DOHH2 (cell line): ENCODE data around the gene NEK4.

Source experiments
- H3F3A ChIP-seq: fragments of 200-600 bp; sonication (generic), shearing (Covaris generic); 2 replicates; pipeline ENCODE4 v1.6.0; 2016; ENCODE audit warnings: antibody characterized with exemption, mild to moderate bottlenecking; ENCODE audit not compliant: control insufficient read depth, insufficient read depth
- H3K27ac ChIP-seq: fragments of 200-600 bp; sonication (generic); 2 replicates; pipeline ENCODE4 v1.5.1; 2014; ENCODE audit warnings: low read depth, mild to moderate bottlenecking, low read length, moderate library complexity
- H3K27me3 ChIP-seq: fragments of 200-600 bp; sonication (generic); 2 replicates; pipeline ENCODE4 v1.6.1; 2014; ENCODE audit warnings: mild to moderate bottlenecking, low read length, mixed read lengths; ENCODE audit not compliant: control insufficient read depth
- H3K36me3 ChIP-seq: fragments of 200-600 bp; sonication (generic); 2 replicates; pipeline ENCODE4 v1.6.1; 2014; ENCODE audit warnings: mild to moderate bottlenecking, low read length, moderate library complexity, mixed read lengths; ENCODE audit not compliant: control insufficient read depth
- H3K4me1 ChIP-seq: fragments of 200-600 bp; sonication (generic); 2 replicates; pipeline ENCODE4 v1.6.1; 2014; ENCODE audit warnings: mild to moderate bottlenecking, low read length, mixed read lengths; ENCODE audit not compliant: control insufficient read depth
- H3K4me2 ChIP-seq: fragments of 200-600 bp; sonication (generic); 2 replicates; pipeline ENCODE4 v1.6.0; 2014; ENCODE audit warnings: mild to moderate bottlenecking, low read length, moderate library complexity
- H3K4me3 ChIP-seq: fragments of 200-600 bp; sonication (generic); 2 replicates; pipeline ENCODE4 v1.5.1; 2014; ENCODE audit warnings: mild to moderate bottlenecking, low read length, mixed read lengths
- H3K79me2 ChIP-seq: fragments of 200-600 bp; sonication (generic); 2 replicates; pipeline ENCODE4 v1.6.1; 2014; ENCODE audit warnings: mild to moderate bottlenecking, low read length, mixed read lengths; ENCODE audit not compliant: control insufficient read depth
- H3K9me2 ChIP-seq: fragments of 200-600 bp; sonication (generic); replicated peaks from 2 replicates; pipeline ENCODE4 v1.6.1; 2014; ENCODE audit warnings: mild to moderate bottlenecking, low read length, mixed read lengths; ENCODE audit not compliant: control insufficient read depth
- H3K9me3 ChIP-seq: fragments of 200-600 bp; sonication (generic); 2 replicates; pipeline ENCODE4 v1.6.1; 2014; ENCODE audit warnings: antibody characterized with exemption, low read length, mixed read lengths; ENCODE audit not compliant: control insufficient read depth, insufficient read depth
- H4K20me1 ChIP-seq: fragments of 200-600 bp; sonication (generic); 2 replicates; pipeline ENCODE4 v1.6.0; 2014; ENCODE audit warnings: low read depth, mild to moderate bottlenecking, antibody characterized with exemption, low read length, moderate library complexity; ENCODE audit not compliant: control insufficient read depth, insufficient read depth
- EZH2phosphoT487 ChIP-seq: fragments of 200-600 bp; sonication (generic); IDR thresholded peaks from 2 replicates; pipeline ENCODE4 v1.6.1; 2017; ENCODE audit warnings: borderline replicate concordance, mild to moderate bottlenecking, antibody characterized with exemption, low read length, moderate library complexity, mixed read lengths
- TF ChIP-seq, protein P1 (sequence below): fragments of 200-600 bp; sonication (generic); IDR thresholded peaks from one replicate; pipeline ENCODE4 v1.5.1; 2014; ENCODE audit warnings: antibody characterized with exemption, mild to moderate bottlenecking, low read depth, low read length; ENCODE audit not compliant: poor library complexity, severe bottlenecking

The NEK4 gene

DNA sequence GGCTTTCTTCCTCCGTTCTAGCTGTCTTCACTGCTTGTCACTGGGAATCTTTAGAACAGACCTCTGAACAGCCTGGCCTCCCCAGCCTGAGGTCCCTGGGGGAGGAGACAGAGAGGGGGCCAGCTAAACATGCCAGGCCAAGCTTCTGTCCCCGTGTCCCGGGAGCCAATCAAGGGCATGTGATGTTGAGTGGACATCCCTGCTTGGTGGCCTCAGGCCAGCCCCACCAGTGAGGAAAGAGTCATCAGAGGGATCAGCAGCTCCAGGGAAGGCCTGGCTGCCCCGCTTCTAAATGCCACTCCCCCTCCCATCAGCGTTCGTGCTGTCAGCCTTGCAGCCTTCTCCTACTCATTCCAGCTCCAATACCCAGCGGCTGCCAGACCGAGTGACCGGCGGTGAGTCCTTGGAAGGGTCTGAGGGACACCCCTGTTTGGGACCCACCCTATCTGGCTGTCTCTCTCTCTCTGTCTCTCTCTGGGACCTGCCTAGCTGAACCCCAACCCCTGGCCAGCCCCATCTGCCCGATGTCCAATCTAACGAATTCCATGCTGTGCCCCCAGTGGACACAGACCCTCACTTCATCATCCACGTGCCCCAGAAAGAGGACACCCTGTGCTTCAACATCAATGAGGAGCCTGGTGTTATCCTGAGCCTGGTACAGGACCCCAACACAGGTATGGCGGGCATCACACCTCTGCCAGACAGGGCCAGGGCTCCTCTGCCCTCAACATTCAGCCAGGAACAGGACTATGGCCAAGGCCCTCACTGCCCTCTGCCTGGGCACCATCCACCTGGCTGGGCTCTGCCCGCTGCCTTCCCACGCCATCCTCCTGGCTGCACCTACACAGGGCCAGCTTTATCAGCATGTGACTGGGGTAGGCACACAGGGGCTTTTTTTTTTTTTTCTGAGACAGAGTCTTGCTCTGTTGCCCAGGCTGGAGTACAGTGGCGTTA, 17.2 kb upstream of the NEK4 start:
- Histone ChIP-seq H3K9me2 (no peaks in the 10 kb centered on the region), H3K4me1 (no peaks in the 10 kb centered on the region), H3K79me2 (no peaks in the 10 kb centered on the region), H3K36me3 (no peaks in the 10 kb centered on the region), H4K20me1 (no peaks in the 10 kb centered on the region), H3K9me3 (no peaks in the 10 kb centered on the region), H3F3A (no peaks in the 10 kb centered on the region), H3K4me2 (no peak overlapping the region), H3K27me3 (0 out of 2 replicates have a peak, but pooled peaks cover under 1% of the 10 kb centered on the region), H3K27ac (no peak overlapping the region), H3K4me3 (no peak overlapping the region)
- TF ChIP-seq, protein P1, sequence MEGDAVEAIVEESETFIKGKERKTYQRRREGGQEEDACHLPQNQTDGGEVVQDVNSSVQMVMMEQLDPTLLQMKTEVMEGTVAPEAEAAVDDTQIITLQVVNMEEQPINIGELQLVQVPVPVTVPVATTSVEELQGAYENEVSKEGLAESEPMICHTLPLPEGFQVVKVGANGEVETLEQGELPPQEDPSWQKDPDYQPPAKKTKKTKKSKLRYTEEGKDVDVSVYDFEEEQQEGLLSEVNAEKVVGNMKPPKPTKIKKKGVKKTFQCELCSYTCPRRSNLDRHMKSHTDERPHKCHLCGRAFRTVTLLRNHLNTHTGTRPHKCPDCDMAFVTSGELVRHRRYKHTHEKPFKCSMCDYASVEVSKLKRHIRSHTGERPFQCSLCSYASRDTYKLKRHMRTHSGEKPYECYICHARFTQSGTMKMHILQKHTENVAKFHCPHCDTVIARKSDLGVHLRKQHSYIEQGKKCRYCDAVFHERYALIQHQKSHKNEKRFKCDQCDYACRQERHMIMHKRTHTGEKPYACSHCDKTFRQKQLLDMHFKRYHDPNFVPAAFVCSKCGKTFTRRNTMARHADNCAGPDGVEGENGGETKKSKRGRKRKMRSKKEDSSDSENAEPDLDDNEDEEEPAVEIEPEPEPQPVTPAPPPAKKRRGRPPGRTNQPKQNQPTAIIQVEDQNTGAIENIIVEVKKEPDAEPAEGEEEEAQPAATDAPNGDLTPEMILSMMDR = no peak
- TF ChIP-seq EZH2phosphoT487 = no peak

DNA sequence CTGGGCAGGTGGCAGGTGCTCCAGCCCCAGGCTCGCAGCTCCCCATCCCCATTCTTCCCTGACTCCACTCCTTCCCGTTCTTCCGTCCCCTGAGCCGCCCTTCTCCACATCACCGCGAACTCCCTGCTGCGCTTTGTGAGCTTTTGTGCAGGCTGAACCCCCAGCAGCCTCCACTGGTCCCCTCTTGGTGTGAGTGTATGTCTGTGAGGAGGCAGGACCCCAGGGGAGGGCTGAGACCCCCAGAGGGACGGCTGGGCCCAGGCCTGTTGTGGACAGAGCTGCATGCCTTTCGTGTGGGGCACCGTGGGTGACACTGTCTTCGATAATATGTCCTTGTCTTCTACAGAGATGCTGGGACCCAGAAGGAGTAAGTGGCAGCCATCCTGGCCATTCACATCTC, 16.5 kb upstream of the NEK4 start:
- Histone ChIP-seq H3K9me3 (no peaks in the 10 kb centered on the region), H3K27me3 (0 out of 2 replicates have a peak, but pooled peaks cover 6% of the 10 kb centered on the region), H3K4me2 (no peak overlapping the region), H3K79me2 (no peaks in the 10 kb centered on the region), H3K36me3 (no peaks in the 10 kb centered on the region), H3F3A (no peaks in the 10 kb centered on the region), H3K27ac (no peak overlapping the region), H4K20me1 (no peaks in the 10 kb centered on the region), H3K4me1 (no peaks in the 10 kb centered on the region), H3K9me2 (no peaks in the 10 kb centered on the region), H3K4me3 (no peak overlapping the region)
- TF ChIP-seq, protein P1 = no peak
- no peak for TF ChIP-seq EZH2phosphoT487

- Histone ChIP-seq H3K9me2 (no peaks in the 10 kb centered on the region), H3K4me2 (no peak overlapping the region), H4K20me1 (no peaks in the 10 kb centered on the region), H3F3A (no peaks in the 10 kb centered on the region), H3K27ac (no peak overlapping the region), H3K36me3 (no peaks in the 10 kb centered on the region), H3K9me3 (no peaks in the 10 kb centered on the region), H3K79me2 (no peaks in the 10 kb centered on the region), H3K4me1 (no peaks in the 10 kb centered on the region), H3K27me3 (peaks cover 11% of the 10 kb centered on the region; the same call in 1 of the 2 replicates), H3K4me3 (no peak overlapping the region)
- TF ChIP-seq, protein P1 = no peak
These were observed 15.8 kb upstream of the NEK4 start for GRCh38 chr3:52786330-52787215.
